ENCODE data around the gene SYCE3.
"Not testable (repeated sequence)": the region's sequence is repeated elsewhere in the genome, so short reads cannot be mapped to it uniquely, and the experiment has no call there.

SYCE3 gene

GRCh38 chr22:50562523-50563412 is at the start of gene SYCE3:
SYCE3 (minus strand) TSS chr22:50562919; CDS start chr22:50556405, 6,514 bp downstream.
- peak; percentile 97 for DNase-seq

- no peak for DNase-seq
Measured at GRCh38 chr22:50612168-50612527, 49.4 kb upstream of the SYCE3 start.

- no peak for DNase-seq
Measured at GRCh38 chr22:50611341-50612060, 48.8 kb upstream of the SYCE3 start.

- no peak for DNase-seq
Measured at GRCh38 chr22:50610581-50610980, 47.9 kb upstream of the SYCE3 start.

GRCh38 chr22:50610041-50610451 is 47.3 kb upstream of the SYCE3 start:
- DNase-seq = no peak

- DNase-seq = no peak
Measured at GRCh38 chr22:50609599-50609998, 46.9 kb upstream of the SYCE3 start.

GRCh38 chr22:50608996-50609395 is 46.3 kb upstream of the SYCE3 start:
- DNase-seq = no peak

GRCh38 chr22:50608058-50608840 is 45.5 kb upstream of the SYCE3 start:
- DNase-seq = not testable (repeated sequence)

GRCh38 chr22:50607659-50608020 is 44.9 kb upstream of the SYCE3 start:
- no peak for DNase-seq

GRCh38 chr22:50606946-50607658 is 44.4 kb upstream of the SYCE3 start:
- no peak for DNase-seq

GRCh38 chr22:50606165-50606945 is 43.6 kb upstream of the SYCE3 start:
- DNase-seq = no peak

- DNase-seq = no peak
Measured at GRCh38 chr22:50605613-50606074, 42.9 kb upstream of the SYCE3 start.

GRCh38 chr22:50605002-50605612 is 42.4 kb upstream of the SYCE3 start:
- no peak for DNase-seq

- no peak for DNase-seq
Measured at GRCh38 chr22:50604256-50605001, 41.7 kb upstream of the SYCE3 start.

GRCh38 chr22:50603511-50604255 is 41.0 kb upstream of the SYCE3 start:
- no peak for DNase-seq

GRCh38 chr22:50602338-50602700 is 39.6 kb upstream of the SYCE3 start:
- no peak for DNase-seq

- no peak for DNase-seq
Measured at GRCh38 chr22:50601669-50602337, 39.1 kb upstream of the SYCE3 start.

GRCh38 chr22:50600967-50601668 is 38.4 kb upstream of the SYCE3 start:
- no peak for DNase-seq

- DNase-seq = peak; percentile 20
Measured at GRCh38 chr22:50600538-50600937, 37.8 kb upstream of the SYCE3 start, which contains the start of gene MAPK8IP2. MAPK8IP2 (plus strand) TSS chr22:50600793; CDS start chr22:50600819, 26 bp downstream.

All from activated naive CD4-positive, alpha-beta T cell treated with Interleukin-2 at 50 U/mL for 16 hours (primary cell).